ENCODE results near the gene PRXL2B.

GRCh38 chr1:2583331-2583791, 3.2 kb upstream of the PRXL2B start:
- TF ChIP-seq CTCF (IDR thresholded peaks at IDR 0.05; ENCODE audit: low read depth, low read length, poor library complexity, severe bottlenecking) (no peak), EZH2phosphoT487 (IDR thresholded peaks at IDR 0.05; ENCODE audit: borderline replicate concordance, low read length) (no peak)
